GM23338 (cell line): ENCODE data around the gene RALGPS1. TPM values are rescaled to one million over a fixed set of nuclear protein-coding genes. Genes with fewer than 3 reads are reported as not detected.

Source experiments
- ATAC-seq: fragments of 200-7000 bp; cut with Tn5 transposase; 3 replicates; pipeline ENCODE4 v1.9.1; 2020
- DNase-seq: peaks from one replicate; pipeline ENCODE4 v3.0.0-alpha.2; 2015; ENCODE audit warnings: low spot score
- H2AFZ ChIP-seq: fragments of 200-600 bp; sonication (generic); 2 replicates; pipeline ENCODE4 v1.8.0; 2016; ENCODE audit warnings: antibody characterized with exemption, mild to moderate bottlenecking, moderate library complexity
- H3F3A ChIP-seq: fragments of 200-600 bp; sonication (generic); replicated peaks from 2 replicates; pipeline ENCODE4 v1.8.0; 2017; ENCODE audit warnings: antibody characterized with exemption, mixed run types, low read depth
- H3K27ac ChIP-seq: fragments of 200-600 bp; sonication (generic); 2 replicates; pipeline ENCODE4 v1.6.1; 2016; ENCODE audit warnings: low read depth
- H3K27me3 ChIP-seq: fragments of 200-600 bp; sonication (generic); 2 replicates; pipeline ENCODE4 v1.8.0; 2016; ENCODE audit warnings: mild to moderate bottlenecking, mixed run types, moderate library complexity; ENCODE audit not compliant: insufficient read depth
- H3K36me3 ChIP-seq: fragments of 200-600 bp; sonication (generic); 2 replicates; pipeline ENCODE4 v1.8.0; 2016; ENCODE audit warnings: mild to moderate bottlenecking; ENCODE audit not compliant: insufficient read depth
- H3K4me1 ChIP-seq: fragments of 200-600 bp; sonication (generic); 2 replicates; pipeline ENCODE4 v1.8.0; 2016; ENCODE audit warnings: mild to moderate bottlenecking, moderate library complexity; ENCODE audit not compliant: insufficient read depth
- H3K4me2 ChIP-seq: fragments of 200-600 bp; sonication (generic); 2 replicates; pipeline ENCODE4 v1.7.1; 2017; ENCODE audit warnings: mixed run types
- H3K4me3 ChIP-seq: fragments of 200-600 bp; sonication (generic); 2 replicates; pipeline ENCODE4 v1.6.1; 2016; ENCODE audit warnings: mixed run types
- H3K79me2 ChIP-seq: fragments of 200-600 bp; sonication (generic); replicated peaks from 2 replicates; pipeline ENCODE4 v1.8.0; 2017; ENCODE audit warnings: mild to moderate bottlenecking; ENCODE audit not compliant: insufficient read depth
- H3K9me2 ChIP-seq: fragments of 200-600 bp; sonication (generic); 2 replicates; pipeline ENCODE4 v1.8.0; 2017; ENCODE audit not compliant: insufficient read depth
- H4K20me1 ChIP-seq: fragments of 200-600 bp; sonication (generic); replicated peaks from 2 replicates; pipeline ENCODE4 v1.8.0; 2017; ENCODE audit warnings: mild to moderate bottlenecking; ENCODE audit not compliant: insufficient read depth
- H3K27ac Mint-ChIP-seq: 2 replicates; pipeline ENCODE4 v1.8.0; 2020; ENCODE audit warnings: inconsistent platforms, mild to moderate bottlenecking, moderate library complexity, mixed read lengths
- H3K27me3 Mint-ChIP-seq: 3 replicates; pipeline ENCODE4 v1.8.0; 2022; ENCODE audit warnings: low read depth, mild to moderate bottlenecking, moderate library complexity, mixed read lengths, inconsistent platforms; ENCODE audit not compliant: insufficient read depth, poor library complexity
- H3K36me3 Mint-ChIP-seq: 3 replicates; pipeline ENCODE4 v1.8.0; 2021; ENCODE audit warnings: low read depth, mild to moderate bottlenecking, inconsistent platforms, moderate library complexity, mixed read lengths
- H3K4me1 Mint-ChIP-seq: 3 replicates; pipeline ENCODE4 v1.8.0; 2020; ENCODE audit warnings: mild to moderate bottlenecking, inconsistent platforms, mixed read lengths
- H3K4me3 Mint-ChIP-seq: 3 replicates; pipeline ENCODE4 v1.8.0; 2021; ENCODE audit warnings: moderate library complexity, mild to moderate bottlenecking, inconsistent platforms, mixed read lengths
- H3K9me3 Mint-ChIP-seq: 3 replicates; pipeline ENCODE4 v1.8.0; 2020; ENCODE audit warnings: moderate library complexity, mild to moderate bottlenecking, inconsistent platforms, mixed read lengths
- EZH2 ChIP-seq: fragments of 200-600 bp; sonication (generic); IDR thresholded peaks from one replicate; pipeline ENCODE4 v1.8.0; 2017; ENCODE audit warnings: antibody characterized with exemption, mild to moderate bottlenecking, low read depth; ENCODE audit not compliant: unreplicated experiment
- NANOG ChIP-seq: IDR thresholded peaks from 2 replicates; pipeline ENCODE4 v1.6.1; 2016; ENCODE audit warnings: antibody characterized with exemption, borderline replicate concordance
- POLR2AphosphoS5 ChIP-seq: IDR thresholded peaks from 2 replicates; pipeline ENCODE4 v1.6.1; 2016; ENCODE audit warnings: antibody characterized with exemption, low read depth
- STAT1 ChIP-seq: IDR thresholded peaks from one replicate; pipeline ENCODE4 v1.6.1; 2016; ENCODE audit warnings: antibody characterized with exemption; ENCODE audit not compliant: unreplicated experiment
- ZNF331 ChIP-seq: fragments of 250-450 bp; sonication (Bioruptor Pico); IDR thresholded peaks from 2 replicates; pipeline ENCODE4 v1.5.0; 2020; ENCODE audit warnings: low read depth, mild to moderate bottlenecking, moderate library complexity
- polyA plus RNA-seq: library from polyadenylated mRNA; unstranded; fragments of >200 nt; fragmentation: Nextera tagmentation; extraction: Ambion mirVana; gene quantifications from 2 replicates; pipeline ENCODE4 v1.2.1, GENCODE V29; 2016
- total RNA-seq: library from RNA; depleted of rRNA; stranded (reverse); fragments of >200 nt; shearing (Covaris generic); gene quantifications from 2 replicates; pipeline ENCODE4 v1.2.3, GENCODE V29; 2014
- TF ChIP-seq, protein P1 (sequence below): IDR thresholded peaks from one replicate; pipeline ENCODE4 v1.6.1; 2018; ENCODE audit warnings: antibody characterized with exemption; ENCODE audit not compliant: unreplicated experiment
- TF ChIP-seq, protein P2 (sequence below): IDR thresholded peaks from 2 replicates; pipeline ENCODE4 v1.6.1; 2016; ENCODE audit warnings: antibody characterized with exemption
- TF ChIP-seq, protein P3 (sequence below): fragments of 250-450 bp; sonication (Bioruptor Pico); IDR thresholded peaks from 2 replicates; pipeline ENCODE4 v1.5.0; 2020; ENCODE audit warnings: mild to moderate bottlenecking, moderate library complexity

Gene RALGPS1
- total and polyA plus RNA-seq, 2 experiments from 2014 or later = 18.2 to 57.1 TPM

GRCh38 chr9:127154390-127155191, 240.0 kb downstream of the RALGPS1 start (continued):
- TF ChIP-seq, protein P1, sequence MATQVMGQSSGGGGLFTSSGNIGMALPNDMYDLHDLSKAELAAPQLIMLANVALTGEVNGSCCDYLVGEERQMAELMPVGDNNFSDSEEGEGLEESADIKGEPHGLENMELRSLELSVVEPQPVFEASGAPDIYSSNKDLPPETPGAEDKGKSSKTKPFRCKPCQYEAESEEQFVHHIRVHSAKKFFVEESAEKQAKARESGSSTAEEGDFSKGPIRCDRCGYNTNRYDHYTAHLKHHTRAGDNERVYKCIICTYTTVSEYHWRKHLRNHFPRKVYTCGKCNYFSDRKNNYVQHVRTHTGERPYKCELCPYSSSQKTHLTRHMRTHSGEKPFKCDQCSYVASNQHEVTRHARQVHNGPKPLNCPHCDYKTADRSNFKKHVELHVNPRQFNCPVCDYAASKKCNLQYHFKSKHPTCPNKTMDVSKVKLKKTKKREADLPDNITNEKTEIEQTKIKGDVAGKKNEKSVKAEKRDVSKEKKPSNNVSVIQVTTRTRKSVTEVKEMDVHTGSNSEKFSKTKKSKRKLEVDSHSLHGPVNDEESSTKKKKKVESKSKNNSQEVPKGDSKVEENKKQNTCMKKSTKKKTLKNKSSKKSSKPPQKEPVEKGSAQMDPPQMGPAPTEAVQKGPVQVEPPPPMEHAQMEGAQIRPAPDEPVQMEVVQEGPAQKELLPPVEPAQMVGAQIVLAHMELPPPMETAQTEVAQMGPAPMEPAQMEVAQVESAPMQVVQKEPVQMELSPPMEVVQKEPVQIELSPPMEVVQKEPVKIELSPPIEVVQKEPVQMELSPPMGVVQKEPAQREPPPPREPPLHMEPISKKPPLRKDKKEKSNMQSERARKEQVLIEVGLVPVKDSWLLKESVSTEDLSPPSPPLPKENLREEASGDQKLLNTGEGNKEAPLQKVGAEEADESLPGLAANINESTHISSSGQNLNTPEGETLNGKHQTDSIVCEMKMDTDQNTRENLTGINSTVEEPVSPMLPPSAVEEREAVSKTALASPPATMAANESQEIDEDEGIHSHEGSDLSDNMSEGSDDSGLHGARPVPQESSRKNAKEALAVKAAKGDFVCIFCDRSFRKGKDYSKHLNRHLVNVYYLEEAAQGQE = no peak
- TF ChIP-seq EZH2 (no peak), ZNF331 (no peak), STAT1 (no peak), POLR2AphosphoS5 (no peak), NANOG (no peak)
- TF ChIP-seq, protein P2, sequence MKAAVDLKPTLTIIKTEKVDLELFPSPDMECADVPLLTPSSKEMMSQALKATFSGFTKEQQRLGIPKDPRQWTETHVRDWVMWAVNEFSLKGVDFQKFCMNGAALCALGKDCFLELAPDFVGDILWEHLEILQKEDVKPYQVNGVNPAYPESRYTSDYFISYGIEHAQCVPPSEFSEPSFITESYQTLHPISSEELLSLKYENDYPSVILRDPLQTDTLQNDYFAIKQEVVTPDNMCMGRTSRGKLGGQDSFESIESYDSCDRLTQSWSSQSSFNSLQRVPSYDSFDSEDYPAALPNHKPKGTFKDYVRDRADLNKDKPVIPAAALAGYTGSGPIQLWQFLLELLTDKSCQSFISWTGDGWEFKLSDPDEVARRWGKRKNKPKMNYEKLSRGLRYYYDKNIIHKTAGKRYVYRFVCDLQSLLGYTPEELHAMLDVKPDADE = no peak

GRCh38 chr9:127155314-127155960, 240.9 kb downstream of the RALGPS1 start:
- H3K27me3 Mint-ChIP-seq = peaks cover 3% of the 10 kb centered on the region
- TF ChIP-seq EZH2 (no peak), NANOG (no peak), POLR2AphosphoS5 (no peak), ZNF331 (no peak)
- TF ChIP-seq, protein P2 = no peak
- TF ChIP-seq, protein P3, sequence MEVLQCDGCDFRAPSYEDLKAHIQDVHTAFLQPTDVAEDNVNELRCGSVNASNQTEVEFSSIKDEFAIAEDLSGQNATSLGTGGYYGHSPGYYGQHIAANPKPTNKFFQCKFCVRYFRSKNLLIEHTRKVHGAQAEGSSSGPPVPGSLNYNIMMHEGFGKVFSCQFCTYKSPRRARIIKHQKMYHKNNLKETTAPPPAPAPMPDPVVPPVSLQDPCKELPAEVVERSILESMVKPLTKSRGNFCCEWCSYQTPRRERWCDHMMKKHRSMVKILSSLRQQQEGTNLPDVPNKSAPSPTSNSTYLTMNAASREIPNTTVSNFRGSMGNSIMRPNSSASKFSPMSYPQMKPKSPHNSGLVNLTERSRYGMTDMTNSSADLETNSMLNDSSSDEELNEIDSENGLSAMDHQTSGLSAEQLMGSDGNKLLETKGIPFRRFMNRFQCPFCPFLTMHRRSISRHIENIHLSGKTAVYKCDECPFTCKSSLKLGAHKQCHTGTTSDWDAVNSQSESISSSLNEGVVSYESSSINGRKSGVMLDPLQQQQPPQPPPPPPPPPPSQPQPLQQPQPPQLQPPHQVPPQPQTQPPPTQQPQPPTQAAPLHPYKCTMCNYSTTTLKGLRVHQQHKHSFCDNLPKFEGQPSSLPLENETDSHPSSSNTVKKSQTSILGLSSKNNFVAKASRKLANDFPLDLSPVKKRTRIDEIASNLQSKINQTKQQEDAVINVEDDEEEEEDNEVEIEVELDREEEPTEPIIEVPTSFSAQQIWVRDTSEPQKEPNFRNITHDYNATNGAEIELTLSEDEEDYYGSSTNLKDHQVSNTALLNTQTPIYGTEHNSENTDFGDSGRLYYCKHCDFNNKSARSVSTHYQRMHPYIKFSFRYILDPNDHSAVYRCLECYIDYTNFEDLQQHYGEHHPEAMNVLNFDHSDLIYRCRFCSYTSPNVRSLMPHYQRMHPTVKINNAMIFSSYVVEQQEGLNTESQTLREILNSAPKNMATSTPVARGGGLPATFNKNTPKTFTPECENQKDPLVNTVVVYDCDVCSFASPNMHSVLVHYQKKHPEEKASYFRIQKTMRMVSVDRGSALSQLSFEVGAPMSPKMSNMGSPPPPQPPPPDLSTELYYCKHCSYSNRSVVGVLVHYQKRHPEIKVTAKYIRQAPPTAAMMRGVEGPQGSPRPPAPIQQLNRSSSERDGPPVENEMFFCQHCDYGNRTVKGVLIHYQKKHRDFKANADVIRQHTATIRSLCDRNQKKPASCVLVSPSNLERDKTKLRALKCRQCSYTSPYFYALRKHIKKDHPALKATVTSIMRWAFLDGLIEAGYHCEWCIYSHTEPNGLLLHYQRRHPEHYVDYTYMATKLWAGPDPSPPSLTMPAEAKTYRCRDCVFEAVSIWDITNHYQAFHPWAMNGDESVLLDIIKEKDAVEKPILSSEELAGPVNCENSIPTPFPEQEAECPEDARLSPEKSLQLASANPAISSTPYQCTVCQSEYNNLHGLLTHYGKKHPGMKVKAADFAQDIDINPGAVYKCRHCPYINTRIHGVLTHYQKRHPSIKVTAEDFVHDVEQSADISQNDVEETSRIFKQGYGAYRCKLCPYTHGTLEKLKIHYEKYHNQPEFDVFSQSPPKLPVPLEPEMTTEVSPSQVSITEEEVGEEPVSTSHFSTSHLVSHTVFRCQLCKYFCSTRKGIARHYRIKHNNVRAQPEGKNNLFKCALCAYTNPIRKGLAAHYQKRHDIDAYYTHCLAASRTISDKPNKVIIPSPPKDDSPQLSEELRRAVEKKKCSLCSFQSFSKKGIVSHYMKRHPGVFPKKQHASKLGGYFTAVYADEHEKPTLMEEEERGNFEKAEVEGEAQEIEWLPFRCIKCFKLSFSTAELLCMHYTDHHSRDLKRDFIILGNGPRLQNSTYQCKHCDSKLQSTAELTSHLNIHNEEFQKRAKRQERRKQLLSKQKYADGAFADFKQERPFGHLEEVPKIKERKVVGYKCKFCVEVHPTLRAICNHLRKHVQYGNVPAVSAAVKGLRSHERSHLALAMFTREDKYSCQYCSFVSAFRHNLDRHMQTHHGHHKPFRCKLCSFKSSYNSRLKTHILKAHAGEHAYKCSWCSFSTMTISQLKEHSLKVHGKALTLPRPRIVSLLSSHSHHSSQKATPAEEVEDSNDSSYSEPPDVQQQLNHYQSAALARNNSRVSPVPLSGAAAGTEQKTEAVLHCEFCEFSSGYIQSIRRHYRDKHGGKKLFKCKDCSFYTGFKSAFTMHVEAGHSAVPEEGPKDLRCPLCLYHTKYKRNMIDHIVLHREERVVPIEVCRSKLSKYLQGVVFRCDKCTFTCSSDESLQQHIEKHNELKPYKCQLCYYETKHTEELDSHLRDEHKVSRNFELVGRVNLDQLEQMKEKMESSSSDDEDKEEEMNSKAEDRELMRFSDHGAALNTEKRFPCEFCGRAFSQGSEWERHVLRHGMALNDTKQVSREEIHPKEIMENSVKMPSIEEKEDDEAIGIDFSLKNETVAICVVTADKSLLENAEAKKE = no peak

More at GRCh38 chr9:127155314-127155960, 240.9 kb downstream of the RALGPS1 start:
- Mint-ChIP-seq H3K4me3 (no peak overlapping the region), H3K27ac (no peak overlapping the region), H3K4me1 (peaks cover 13% of the 10 kb centered on the region), H3K9me3 (no peaks in the 10 kb centered on the region), H3K36me3 (no peaks in the 10 kb centered on the region)
- no peaks in the 10 kb centered on the region for H3K27me3 ChIP-seq
- H3K4me3 ChIP-seq = no peak overlapping the region
- H3K4me2 ChIP-seq = no peak overlapping the region
- H3K4me1 ChIP-seq = peaks cover 14% of the 10 kb centered on the region; the same call in 1 of the 2 replicates
- no peak overlapping the region for H2AFZ ChIP-seq
- H3K27ac ChIP-seq = no peak overlapping the region
- no peaks in the 10 kb centered on the region for H4K20me1 ChIP-seq
- no peaks in the 10 kb centered on the region for H3K79me2 ChIP-seq
- no peaks in the 10 kb centered on the region for H3K36me3 ChIP-seq
- no peak for DNase-seq
- no peaks in the 10 kb centered on the region for H3F3A ChIP-seq
- ATAC-seq = no peak
- H3K9me2 ChIP-seq = no peaks in the 10 kb centered on the region
